Lower leg skin (tissue), 4 donors: ENCODE results near the gene DENND1A. TPM values are rescaled to one million over a fixed set of nuclear protein-coding genes. Genes with fewer than 3 reads are reported as not detected.

Experiments used
- DNase-seq, 2 donors: peaks; one replicate each; pipeline ENCODE4 v3.0.0-alpha.2; 2019; ENCODE audit warnings: low spot score in 2 of 2
- H3K4me3 ChIP-seq: fragments of 200-600 bp; sonication (generic); 2 replicates; pipeline ENCODE4 v1.5.1; 2017; ENCODE audit warnings: mild to moderate bottlenecking, low read depth; ENCODE audit not compliant: poor library complexity, severe bottlenecking
- CTCF ChIP-seq, 3 donors: fragments of 450-650 bp; IDR thresholded peaks; one replicate each; pipeline ENCODE4 v1.5.1; 2016; ENCODE audit warnings: antibody characterized with exemption in 3 of 3, mild to moderate bottlenecking in 3 of 3, moderate library complexity in 2 of 3
- POLR2A ChIP-seq, 2 donors: fragments of 450-650 bp; IDR thresholded peaks; one replicate each; pipeline ENCODE4 v1.6.1; 2016 to 2017; ENCODE audit warnings: antibody characterized with exemption in 2 of 2, mild to moderate bottlenecking in 1 of 2, moderate library complexity in 1 of 2
- WGBS, 2 donors: methylation state at CpG; one replicate each; pipeline ENCODE4 v1.1.5; 2018; 5-methylcytosine and 5-hydroxymethylcytosine counted together
- intact Hi-C: fragments of 100-400 bp; cut with DNase I; formaldehyde crosslinking; loops from one replicate; pipeline ENCODE4 v1.15.0; 2023; ENCODE audit warnings: low total_unique reads
- total RNA-seq, 4 donors: library from RNA; depleted of rRNA; stranded (reverse); fragments of >200 nt; gene quantifications; one replicate each; pipeline ENCODE4 v1.1.0, GENCODE V29; 2016

Gene DENND1A
- total RNA-seq, 4 donors from 2014 or later = 6.5 to 16.3 (median 12.3) TPM

- no peak overlapping the region for H3K4me3 ChIP-seq
- intact Hi-C loops = no loop called here
- WGBS, 2 donors = 90 to 96% methylated on average over 2 of the region's 2 CpGs
- TF ChIP-seq CTCF (IDR thresholded peaks at IDR 0.05) = no peak
- TF ChIP-seq POLR2A (IDR thresholded peaks at IDR 0.05) = no peak
- DNase-seq = no peak
Observed at GRCh38 chr9:123861756-123862120, 68.2 kb downstream of the DENND1A start.

GRCh38 chr9:123861086-123861755, 68.7 kb downstream of the DENND1A start:
- intact Hi-C loops = no loop called here
- TF ChIP-seq POLR2A (IDR thresholded peaks at IDR 0.05) = no peak
- TF ChIP-seq CTCF (IDR thresholded peaks at IDR 0.05) = no peak
- no peak overlapping the region for H3K4me3 ChIP-seq
- no peak for DNase-seq
- whole genome bisulfite sequencing, 2 donors = 86 to 97% methylated on average over 2 of the region's 2 CpGs

GRCh38 chr9:123860603-123861002, 69.3 kb downstream of the DENND1A start:
- whole genome bisulfite sequencing, 2 donors = 91 to 95% methylated on average over 4 of the region's 4 CpGs
- no peak overlapping the region for H3K4me3 ChIP-seq
- no peak for DNase-seq
- TF ChIP-seq POLR2A (IDR thresholded peaks at IDR 0.05) (no peak), CTCF (IDR thresholded peaks at IDR 0.05) (no peak)
- intact Hi-C loops = no loop called here

- DNase-seq = no peak
- 94% methylated on average over 2 of the region's 2 CpGs for WGBS, 2 donors
- H3K4me3 ChIP-seq = no peak overlapping the region
- TF ChIP-seq CTCF (IDR thresholded peaks at IDR 0.05) (no peak), POLR2A (IDR thresholded peaks at IDR 0.05) (no peak)
- intact Hi-C loops = no loop called here
Observed at GRCh38 chr9:123852403-123852802, 77.5 kb downstream of the DENND1A start.

GRCh38 chr9:123851851-123852250, 78.1 kb downstream of the DENND1A start:
- WGBS, 2 donors = 87 to 92% methylated on average over 7 of the region's 7 CpGs
- TF ChIP-seq POLR2A (IDR thresholded peaks at IDR 0.05) (no peak), CTCF (IDR thresholded peaks at IDR 0.05) (no peak)
- DNase-seq = no peak
- intact Hi-C loops = no loop called here
- no peak overlapping the region for H3K4me3 ChIP-seq
